Adrenal gland (tissue), 5 donors: ENCODE data around the gene CLSTN3.

Source experiments
- POLR2A ChIP-seq, 2 donors: fragments of 450-650 bp; IDR thresholded peaks; one replicate each; pipeline ENCODE4 v1.6.1; 2017; ENCODE audit warnings: antibody characterized with exemption in 2 of 2, mild to moderate bottlenecking in 2 of 2, moderate library complexity in 1 of 2
- TF ChIP-seq, protein P1 (sequence below), 6 experiments: fragments of 450-650 bp in 4 of 6; fragments of 200-600 bp in 2 of 6; sonication (generic) in 1 of 6; IDR thresholded peaks; 1 replicate in 5 of 6; 2 replicates in 1 of 6; pipeline versions ENCODE4 v1.5.1 to v1.8.0; 2016 to 2021; ENCODE audit warnings: antibody characterized with exemption in 6 of 6, mild to moderate bottlenecking in 2 of 6, moderate library complexity in 1 of 6
- donor health status: DM: no; HTN: no; CAD: no.

DNA sequence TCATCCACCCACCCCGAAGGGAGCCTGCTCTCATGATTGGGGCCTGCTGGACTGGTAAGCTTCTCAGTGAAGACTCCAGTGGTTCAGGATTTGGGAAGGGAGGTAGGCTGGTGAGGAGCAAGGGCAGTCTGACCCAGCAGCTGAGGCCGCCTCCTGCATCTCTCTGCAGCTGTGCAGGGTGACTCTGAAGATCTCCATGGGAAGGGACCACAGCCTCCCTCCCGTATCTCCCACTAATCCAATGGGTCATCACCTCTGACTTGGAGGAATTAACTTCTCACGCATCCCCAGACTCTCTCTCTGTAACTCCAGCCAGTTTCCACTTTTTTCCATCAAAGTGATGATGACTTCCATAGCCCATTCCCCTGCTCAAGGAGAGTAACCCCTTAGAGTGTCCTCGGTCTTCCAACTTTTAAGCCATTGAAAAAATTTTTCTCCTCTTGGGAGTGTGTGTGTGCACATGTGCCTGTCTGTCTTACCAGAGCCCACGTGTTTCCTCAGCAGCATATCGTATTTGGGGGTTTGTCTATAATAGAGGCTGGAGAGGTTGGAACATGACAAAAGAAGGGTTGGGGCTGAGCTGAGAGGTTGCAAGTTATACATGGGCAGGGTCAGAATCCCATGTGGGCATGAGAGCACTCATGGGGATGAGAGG is 11.3 kb downstream of the CLSTN3 start:
- TF ChIP-seq, protein P1, sequence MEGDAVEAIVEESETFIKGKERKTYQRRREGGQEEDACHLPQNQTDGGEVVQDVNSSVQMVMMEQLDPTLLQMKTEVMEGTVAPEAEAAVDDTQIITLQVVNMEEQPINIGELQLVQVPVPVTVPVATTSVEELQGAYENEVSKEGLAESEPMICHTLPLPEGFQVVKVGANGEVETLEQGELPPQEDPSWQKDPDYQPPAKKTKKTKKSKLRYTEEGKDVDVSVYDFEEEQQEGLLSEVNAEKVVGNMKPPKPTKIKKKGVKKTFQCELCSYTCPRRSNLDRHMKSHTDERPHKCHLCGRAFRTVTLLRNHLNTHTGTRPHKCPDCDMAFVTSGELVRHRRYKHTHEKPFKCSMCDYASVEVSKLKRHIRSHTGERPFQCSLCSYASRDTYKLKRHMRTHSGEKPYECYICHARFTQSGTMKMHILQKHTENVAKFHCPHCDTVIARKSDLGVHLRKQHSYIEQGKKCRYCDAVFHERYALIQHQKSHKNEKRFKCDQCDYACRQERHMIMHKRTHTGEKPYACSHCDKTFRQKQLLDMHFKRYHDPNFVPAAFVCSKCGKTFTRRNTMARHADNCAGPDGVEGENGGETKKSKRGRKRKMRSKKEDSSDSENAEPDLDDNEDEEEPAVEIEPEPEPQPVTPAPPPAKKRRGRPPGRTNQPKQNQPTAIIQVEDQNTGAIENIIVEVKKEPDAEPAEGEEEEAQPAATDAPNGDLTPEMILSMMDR (IDR thresholded peaks at IDR 0.05), result no peak
- no peak for TF ChIP-seq POLR2A (IDR thresholded peaks at IDR 0.05)
